Kidney tubule cell (primary cell): Measurements from ENCODE around the gene FGGY.
"Not testable (repeated sequence)": the region's sequence is repeated elsewhere in the genome, so short reads cannot be mapped to it uniquely, and the experiment has no call there.

ENCODE experiments used
- DNase-seq: peaks from one replicate; pipeline ENCODE4 v3.0.0-alpha.2; 2018; ENCODE audit warnings: low spot score

FGGY gene

GRCh38 chr1:59703226-59703917 is 406.5 kb downstream of the FGGY start:
- peak; percentile 6 for DNase-seq

- DNase-seq, result no peak
These were observed 407.1 kb downstream of the FGGY start for GRCh38 chr1:59703918-59704378.

- no peak for DNase-seq
These were observed 407.8 kb downstream of the FGGY start for GRCh38 chr1:59704716-59705115.

GRCh38 chr1:59705466-59706302 is 408.8 kb downstream of the FGGY start:
- DNase-seq, result peak; percentile 77

- DNase-seq, result no peak
These were observed 409.4 kb downstream of the FGGY start for GRCh38 chr1:59706303-59706599.

GRCh38 chr1:59707178-59707791 is 410.4 kb downstream of the FGGY start:
- peak; percentile 81 for DNase-seq

GRCh38 chr1:59709333-59709732 is 412.4 kb downstream of the FGGY start:
- no peak for DNase-seq

GRCh38 chr1:59710920-59711319 is 414.0 kb downstream of the FGGY start:
- not testable (repeated sequence) for DNase-seq

GRCh38 chr1:59714219-59714618 is 417.3 kb downstream of the FGGY start:
- no peak for DNase-seq

- no peak for DNase-seq
These were observed 418.1 kb downstream of the FGGY start for GRCh38 chr1:59714966-59715365.

- DNase-seq, result no peak
These were observed 419.9 kb downstream of the FGGY start for GRCh38 chr1:59716832-59717231.

GRCh38 chr1:59718064-59718988 is 421.4 kb downstream of the FGGY start:
- DNase-seq, result no peak

- DNase-seq, result no peak
These were observed 422.1 kb downstream of the FGGY start for GRCh38 chr1:59718989-59719360.

GRCh38 chr1:59720326-59721115 is 423.6 kb downstream of the FGGY start:
- DNase-seq, result no peak

- DNase-seq, result peak; percentile 68
These were observed 433.4 kb downstream of the FGGY start for GRCh38 chr1:59730302-59730701.

GRCh38 chr1:59730759-59731478 is 434.0 kb downstream of the FGGY start:
- DNase-seq, result peak; percentile 90

- no peak for DNase-seq
These were observed 434.7 kb downstream of the FGGY start for GRCh38 chr1:59731591-59731990.

- no peak for DNase-seq
These were observed 435.5 kb downstream of the FGGY start for GRCh38 chr1:59732214-59732955.

- no peak for DNase-seq
These were observed 436.7 kb downstream of the FGGY start for GRCh38 chr1:59733443-59734141.
